IMR-90 (cell line): ENCODE measurements around the gene CLEC17A.
"Not testable (repeated sequence)": the region's sequence is repeated elsewhere in the genome, so short reads cannot be mapped to it uniquely, and the experiment has no call there.

Experiments used
- CEBPB ChIP-seq: IDR thresholded peaks from 2 replicates; pipeline ENCODE4 v1.6.1; 2012; ENCODE audit warnings: low read depth, low read length, improper control_type of control experiment
- CHD1 ChIP-seq: IDR thresholded peaks from 2 replicates; pipeline ENCODE4 v1.6.1; 2012; ENCODE audit warnings: low read depth, low read length, improper control_type of control experiment
- CTCF ChIP-seq: conservative IDR thresholded peaks from 2 replicates; pipeline ENCODE4 v1.5.1; 2012; ENCODE audit warnings: mild to moderate bottlenecking, low read depth, low read length, improper control_type of control experiment
- MAFK ChIP-seq: IDR thresholded peaks from 2 replicates; pipeline ENCODE4 v1.6.1; 2012; ENCODE audit warnings: low read depth, low read length, improper control_type of control experiment
- MXI1 ChIP-seq: IDR thresholded peaks from 2 replicates; pipeline ENCODE4 v1.6.1; 2012; ENCODE audit warnings: low read depth, mild to moderate bottlenecking, low read length, moderate library complexity, borderline replicate concordance
- NFE2L2 ChIP-seq: fragments of 150-350 bp; IDR thresholded peaks from 2 replicates; pipeline ENCODE4 v1.6.1; 2016; ENCODE audit warnings: low read depth, mild to moderate bottlenecking, low read length
- POLR2A ChIP-seq: IDR thresholded peaks from 2 replicates; pipeline ENCODE4 v1.6.1; 2012; ENCODE audit warnings: mild to moderate bottlenecking, low read depth, low read length
- RAD21 ChIP-seq: IDR thresholded peaks from 2 replicates; pipeline ENCODE4 v1.6.1; 2012; ENCODE audit warnings: low read length, improper control_type of control experiment
- RCOR1 ChIP-seq: IDR thresholded peaks from 2 replicates; pipeline ENCODE4 v1.6.1; 2012; ENCODE audit warnings: mild to moderate bottlenecking, low read length, improper control_type of control experiment; ENCODE audit not compliant: insufficient replicate concordance
- RFX5 ChIP-seq: IDR thresholded peaks from 2 replicates; pipeline ENCODE4 v1.8.0; 2012; ENCODE audit warnings: low read depth, mild to moderate bottlenecking, low read length, moderate library complexity
- SMC3 ChIP-seq: fragments of 150-350 bp; IDR thresholded peaks from 2 replicates; pipeline ENCODE4 v1.6.1; 2016; ENCODE audit warnings: low read depth, mild to moderate bottlenecking, antibody characterized with exemption, low read length, moderate library complexity

DNA sequence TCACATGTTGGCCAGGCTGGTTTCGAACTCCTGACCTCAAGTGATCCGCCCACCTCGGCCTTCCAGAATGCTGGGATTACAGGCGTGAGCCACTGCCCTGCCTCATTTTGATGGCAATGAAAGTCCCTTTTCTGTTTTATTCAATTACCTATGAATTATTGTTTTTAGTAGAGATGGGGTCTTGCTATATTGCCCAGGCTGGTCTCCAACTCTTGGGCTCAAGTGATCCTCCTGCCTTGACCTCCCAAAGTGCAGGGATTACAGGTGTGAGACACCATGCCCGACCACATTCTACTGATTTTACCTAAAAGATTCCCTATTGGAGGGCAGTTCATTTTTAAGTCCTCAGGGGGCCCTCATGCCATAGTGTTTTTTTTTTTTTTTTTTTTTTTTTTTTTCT, 40.9 kb upstream of the CLEC17A start:
- not testable (repeated sequence) for TF ChIP-seq CTCF, RAD21, NFE2L2, CEBPB, MXI1, RFX5, POLR2A, MAFK, RCOR1, SMC3, CHD1
